Naive thymus-derived CD8-positive, alpha-beta T cell (primary cell): ENCODE data around the gene CYP4B1. TPM values are rescaled to one million over a fixed set of nuclear protein-coding genes. Genes with fewer than 3 reads are reported as not detected.
A peak's percentile ranks its signal among the peaks of the same experiment; 100 is the strongest.
"Not testable (repeated sequence)": the region's sequence is repeated elsewhere in the genome, so short reads cannot be mapped to it uniquely, and the experiment has no call there.

Source experiments
- ATAC-seq, 2 donors: fragments of 150-1000 bp; cut with Tn5 transposase in 1 of 2; sonication (Bioruptor Pico), chemical (Tn5 transposase) in 1 of 2; 1 replicate in 1 of 2; 2 replicates in 1 of 2; pipeline ENCODE4 v1.10.0; 2021; ENCODE audit warnings: mild to moderate bottlenecking in 2 of 2, moderate library complexity in 2 of 2
- POLR2A ChIA-PET: fragments of 350-600 bp; sonication (Branson Sonifier 250); formaldehyde crosslinking; loops from one replicate; lab custom pipeline; 2021; ENCODE audit warnings: antibody characterized with exemption; lab: Charles Lee
- DNase-seq, 10 donors: peaks; one replicate each; pipeline versions ENCODE4 v3.0.0 to v3.0.0-alpha.2; 2020 to 2022
- H3K27ac Mint-ChIP-seq, 10 donors: one replicate each; pipeline ENCODE4 v1.8.0; 2020 to 2022; ENCODE audit warnings: mild to moderate bottlenecking in 10 of 10, mixed read lengths in 10 of 10, moderate library complexity in 4 of 10, inconsistent platforms in 1 of 10
- H3K27me3 Mint-ChIP-seq, 5 donors: one replicate each; pipeline ENCODE4 v1.8.0; 2021 to 2022; ENCODE audit warnings: mixed read lengths in 5 of 5
- H3K36me3 Mint-ChIP-seq, 3 donors: one replicate each; pipeline ENCODE4 v1.8.0; 2020 to 2022; ENCODE audit warnings: mixed read lengths in 3 of 3, mild to moderate bottlenecking in 2 of 3, inconsistent platforms in 1 of 3
- H3K4me1 Mint-ChIP-seq, 4 donors: one replicate each; pipeline ENCODE4 v1.8.0; 2021 to 2022; ENCODE audit warnings: mixed read lengths in 4 of 4
- H3K4me3 Mint-ChIP-seq, 10 donors: one replicate each; pipeline ENCODE4 v1.8.0; 2020 to 2022; ENCODE audit warnings: mild to moderate bottlenecking in 10 of 10, mixed read lengths in 10 of 10, moderate library complexity in 6 of 10, inconsistent platforms in 1 of 10
- H3K9me3 Mint-ChIP-seq, 9 donors: one replicate each; pipeline ENCODE4 v1.8.0; 2020 to 2022; ENCODE audit warnings: mixed read lengths in 9 of 9, mild to moderate bottlenecking in 3 of 9, inconsistent platforms in 1 of 9, moderate library complexity in 1 of 9
- polyA plus RNA-seq, 3 donors: library from polyadenylated mRNA; unstranded; fragments of 300-500 nt; fragmentation: Illumina TruSeq; gene quantifications; one replicate each; pipeline ENCODE4 v1.2.3, GENCODE V29; 2021
- total RNA-seq, 8 experiments: library from RNA in 2 of 8; stranded (reverse) in 2 of 8; gene quantifications; one replicate each; pipeline ENCODE4 v1.2.3 and lab custom pipeline; 2021 to 2026

CYP4B1 gene
- total and polyA plus RNA-seq, 5 experiments from 2014 or later = not detected

DNA sequence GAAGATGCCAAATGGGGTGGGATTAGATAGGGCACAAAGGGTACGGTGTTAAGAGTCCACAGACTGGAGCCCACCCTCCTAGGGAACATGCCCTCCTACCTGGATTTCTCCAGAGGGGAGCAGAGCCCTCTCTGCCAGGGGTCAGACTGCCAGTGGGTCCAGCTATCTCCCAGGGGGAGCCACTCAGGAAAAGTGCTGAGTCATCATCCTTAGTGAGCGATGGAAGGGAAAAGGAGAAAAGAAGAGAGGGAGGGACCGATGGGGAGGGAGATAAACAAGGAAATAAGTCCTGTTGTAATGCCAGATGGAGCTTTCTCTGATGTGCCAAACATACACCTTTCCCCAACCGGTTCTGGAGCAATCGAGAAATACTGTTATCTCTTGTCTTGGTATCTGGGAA lies 30.4 kb upstream of the CYP4B1 start:
- Mint-ChIP-seq H3K27ac (no peak overlapping the region), H3K4me1 (no peaks in the 10 kb centered on the region), H3K9me3 (peaks cover 8 to 55% (median 48%) of the 10 kb centered on the region in 9 donors), H3K4me3 (no peak overlapping the region), H3K27me3 (peaks cover 16 to 46% (median 26%) of the 10 kb centered on the region in 5 donors), H3K36me3 (peaks cover 5 to 34% (median 9%) of the 10 kb centered on the region in 3 donors)
- DNase-seq (no peak), ATAC-seq (no peak)
- POLR2A ChIA-PET = no interaction called here

DNA sequence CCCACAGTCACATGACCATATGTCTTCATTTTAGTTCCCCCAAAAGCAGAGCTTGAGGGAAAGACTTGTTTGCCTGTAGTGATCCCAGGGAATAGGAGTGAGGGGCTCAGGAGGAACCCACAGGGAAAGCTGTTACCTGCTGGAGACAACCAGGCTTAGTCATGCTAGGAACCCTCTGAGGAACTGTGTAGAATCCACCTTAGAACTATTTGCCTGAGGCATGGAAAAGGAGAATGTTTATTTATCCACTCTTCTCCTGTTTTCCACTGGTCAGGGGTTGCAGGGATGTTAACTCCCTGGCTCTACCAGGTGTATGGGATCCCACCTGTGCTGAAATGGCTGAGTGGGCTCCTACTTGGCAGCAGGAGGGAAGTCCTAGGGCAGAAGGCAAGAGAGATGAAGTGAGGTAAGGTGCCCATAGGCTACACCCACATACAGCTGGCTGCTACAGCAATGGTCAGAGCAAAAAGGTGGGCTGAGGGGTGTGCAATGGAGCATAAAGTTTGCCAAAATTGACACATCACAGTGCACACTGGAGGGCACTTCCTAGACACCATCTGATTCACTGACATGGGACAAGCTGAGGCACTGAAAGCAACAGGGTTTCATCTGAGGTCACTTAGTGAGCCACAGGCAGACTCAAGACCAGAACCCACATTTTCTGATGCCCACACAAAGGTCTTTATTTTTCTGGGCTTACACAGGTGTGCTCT lies 29.7 kb upstream of the CYP4B1 start:
- H3K36me3 Mint-ChIP-seq = peaks cover 4 to 35% (median 9%) of the 10 kb centered on the region in 3 donors
- H3K27me3 Mint-ChIP-seq = peaks cover 16 to 40% (median 26%) of the 10 kb centered on the region in 5 donors
- peak overlapping the region in 1 of 10 donors; percentile 29 for H3K4me3 Mint-ChIP-seq
- no peaks in the 10 kb centered on the region for H3K4me1 Mint-ChIP-seq
- POLR2A ChIA-PET = no interaction called here
- no peak for ATAC-seq
- H3K9me3 Mint-ChIP-seq = peaks cover 8 to 59% (median 50%) of the 10 kb centered on the region in 9 donors
- no peak for DNase-seq
- H3K27ac Mint-ChIP-seq = no peak overlapping the region

DNA sequence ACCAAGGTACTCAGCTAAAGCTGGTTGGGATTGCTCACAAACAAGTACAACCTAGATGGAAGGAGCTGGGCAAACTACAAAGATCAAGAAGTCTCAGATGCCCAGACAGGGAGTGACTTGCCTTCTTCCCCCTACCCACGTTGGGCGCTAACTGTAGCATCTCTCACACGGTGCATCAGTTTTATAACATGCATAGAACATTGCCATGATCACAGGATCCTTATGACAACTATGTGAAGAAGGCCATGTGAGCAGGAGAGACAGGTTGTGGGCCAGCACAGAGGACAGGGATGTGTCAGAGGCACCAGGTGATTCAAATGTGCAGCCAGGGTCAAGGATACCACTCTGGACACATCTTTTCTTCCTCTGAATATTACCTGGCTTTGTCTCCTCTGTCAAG lies 28.3 kb upstream of the CYP4B1 start:
- no peak overlapping the region for H3K27ac Mint-ChIP-seq
- peaks cover 14 to 40% (median 24%) of the 10 kb centered on the region in 5 donors for H3K27me3 Mint-ChIP-seq
- H3K4me1 Mint-ChIP-seq = no peaks in the 10 kb centered on the region
- ATAC-seq (no peak), DNase-seq (no peak)
- peaks cover 10 to 65% (median 51%) of the 10 kb centered on the region in 9 donors for H3K9me3 Mint-ChIP-seq
- H3K36me3 Mint-ChIP-seq = peaks cover 4 to 38% (median 9%) of the 10 kb centered on the region in 3 donors
- POLR2A ChIA-PET = no interaction called here
- H3K4me3 Mint-ChIP-seq = no peak overlapping the region

DNA sequence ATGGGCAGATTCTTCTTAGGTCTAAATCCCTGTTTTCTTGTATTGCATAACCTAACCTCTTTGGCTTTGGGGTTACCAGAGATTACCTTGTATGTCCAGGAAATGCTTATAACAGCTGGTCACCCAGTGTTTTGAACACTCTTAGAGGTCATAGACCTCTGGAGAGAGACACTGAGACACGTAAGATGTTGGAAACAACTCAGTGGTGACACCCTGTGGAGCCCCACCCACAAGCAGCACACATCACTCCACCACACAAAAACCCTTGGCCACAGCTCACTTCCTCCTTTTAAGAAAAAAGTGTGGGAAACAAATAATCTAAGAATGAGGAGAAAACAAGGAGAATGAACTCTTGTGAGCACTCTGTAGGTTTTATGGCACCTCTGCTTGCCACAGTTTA lies 26.3 kb upstream of the CYP4B1 start:
- POLR2A ChIA-PET = no interaction called here
- Mint-ChIP-seq H3K4me3 (no peak overlapping the region), H3K4me1 (no peaks in the 10 kb centered on the region), H3K27ac (no peak overlapping the region), H3K27me3 (peaks cover 13 to 32% (median 17%) of the 10 kb centered on the region in 5 donors), H3K9me3 (peaks cover 13 to 69% (median 51%) of the 10 kb centered on the region in 9 donors), H3K36me3 (peaks cover 4 to 38% (median 9%) of the 10 kb centered on the region in 3 donors)
- DNase-seq = no peak
- ATAC-seq = no peak

DNA sequence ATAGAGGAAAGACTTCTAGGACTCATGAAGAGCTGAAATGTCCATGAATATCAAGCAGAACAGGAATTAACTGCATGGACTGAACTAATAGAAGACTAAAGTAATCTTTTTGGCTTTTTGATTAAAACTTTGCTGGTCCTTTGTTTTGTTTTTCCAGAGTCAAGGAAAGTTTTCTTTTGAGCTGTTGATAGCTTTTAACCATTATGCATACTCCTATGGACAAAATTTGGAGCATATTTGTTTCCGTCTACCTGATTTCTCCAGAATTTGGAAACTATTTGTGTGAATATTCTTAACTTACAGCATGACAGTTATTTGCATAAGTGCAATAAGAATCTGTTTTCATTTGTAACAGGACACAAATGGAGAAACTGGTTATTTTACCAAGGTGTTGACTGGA lies 24.5 kb upstream of the CYP4B1 start:
- no peaks in the 10 kb centered on the region for H3K4me1 Mint-ChIP-seq
- DNase-seq = no peak
- ATAC-seq = no peak
- no peak overlapping the region for H3K27ac Mint-ChIP-seq
- H3K9me3 Mint-ChIP-seq = peaks cover 13 to 56% (median 36%) of the 10 kb centered on the region in 9 donors
- peaks cover 4 to 27% (median 7%) of the 10 kb centered on the region in 3 donors for H3K36me3 Mint-ChIP-seq
- POLR2A ChIA-PET = no interaction called here
- peaks cover 0 to 15% (median 4%) of the 10 kb centered on the region in 5 donors for H3K27me3 Mint-ChIP-seq
- H3K4me3 Mint-ChIP-seq = no peak overlapping the region

DNA sequence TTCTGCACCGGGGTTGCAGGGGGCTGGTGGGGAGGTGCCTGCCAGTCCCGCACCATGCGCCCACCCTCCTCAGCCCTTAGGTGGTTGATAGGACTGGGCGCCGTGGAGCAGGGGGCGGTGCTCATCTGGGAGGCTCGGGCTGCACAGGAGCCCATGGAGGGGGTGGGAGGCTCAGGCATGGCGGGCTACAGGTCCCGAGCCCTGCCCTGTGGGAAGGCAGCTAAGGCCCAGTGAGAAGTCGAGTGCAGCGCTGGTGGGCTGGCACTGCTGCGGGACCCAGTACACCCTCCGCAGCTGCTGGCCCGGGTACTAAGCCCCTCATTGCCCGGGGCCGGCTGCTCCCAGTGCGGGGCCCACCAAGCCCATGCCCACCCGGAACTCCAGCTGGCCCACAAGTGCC lies 20.4 kb upstream of the CYP4B1 start:
- Mint-ChIP-seq H3K36me3 (peaks cover 0 to 10% (median 4%) of the 10 kb centered on the region in 3 donors), H3K27me3 (peaks cover 5 to 26% (median 14%) of the 10 kb centered on the region in 5 donors), H3K9me3 (peaks cover 5 to 34% (median 15%) of the 10 kb centered on the region in 9 donors)
- H3K4me1 Mint-ChIP-seq, H3K27ac Mint-ChIP-seq, DNase-seq, POLR2A ChIA-PET, H3K4me3 Mint-ChIP-seq, ATAC-seq: not testable (repeated sequence)

DNA sequence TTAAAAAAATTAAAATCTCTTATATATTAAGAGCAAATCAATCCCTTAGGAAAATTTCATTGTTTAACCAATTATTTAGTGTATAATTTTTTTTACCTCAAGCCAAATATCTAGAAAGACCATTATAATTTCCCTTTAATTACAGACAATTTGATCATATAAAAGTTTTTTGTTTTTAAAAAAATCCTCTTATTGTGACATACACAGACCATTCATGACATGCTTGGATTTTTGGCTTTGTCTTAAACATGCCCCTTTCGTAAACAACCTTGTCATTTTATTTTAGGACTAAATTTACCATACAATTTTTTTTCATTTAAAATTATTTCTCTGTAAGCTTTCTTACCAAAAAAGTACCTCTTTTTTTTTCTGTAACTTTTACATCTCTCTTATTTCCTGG lies 14.2 kb upstream of the CYP4B1 start:
- H3K9me3 Mint-ChIP-seq = peaks cover 0 to 26% (median 12%) of the 10 kb centered on the region in 9 donors
- no peak overlapping the region for H3K27ac Mint-ChIP-seq
- DNase-seq = no peak
- no peak for ATAC-seq
- H3K4me1 Mint-ChIP-seq = peaks cover 0 to 10% (median 6%) of the 10 kb centered on the region in 4 donors
- peaks cover 0 to 7% (median 4%) of the 10 kb centered on the region in 3 donors for H3K36me3 Mint-ChIP-seq
- H3K4me3 Mint-ChIP-seq = no peak overlapping the region
- peaks cover 8 to 54% (median 26%) of the 10 kb centered on the region in 5 donors for H3K27me3 Mint-ChIP-seq
- POLR2A ChIA-PET = no interaction called here

DNA sequence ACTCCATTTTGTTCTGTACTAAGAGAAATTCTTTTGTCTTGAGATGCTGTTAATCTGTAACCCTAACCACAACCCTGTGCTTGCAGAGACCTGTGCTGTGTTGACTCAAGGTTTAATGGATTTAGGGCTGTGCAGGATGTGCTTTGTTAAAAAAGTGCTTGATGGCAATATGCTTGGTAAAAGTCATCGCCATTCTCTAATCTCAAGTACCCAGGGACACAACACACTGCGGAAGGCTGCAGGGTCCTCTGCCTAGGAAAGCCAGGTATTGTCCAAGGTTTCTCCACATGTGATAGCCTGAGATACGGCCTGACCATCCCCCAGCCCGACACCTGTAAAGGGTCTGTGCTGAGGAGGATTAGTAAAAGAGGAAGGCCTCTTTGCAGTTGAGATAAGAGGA lies 10.2 kb upstream of the CYP4B1 start:
- POLR2A ChIA-PET, ATAC-seq, H3K36me3 Mint-ChIP-seq, H3K4me1 Mint-ChIP-seq, H3K27ac Mint-ChIP-seq, H3K4me3 Mint-ChIP-seq, DNase-seq: not testable (repeated sequence)
- Mint-ChIP-seq H3K9me3 (peaks cover 0 to 12% (median 5%) of the 10 kb centered on the region in 9 donors), H3K27me3 (peaks cover 12 to 58% (median 29%) of the 10 kb centered on the region in 5 donors)

DNA sequence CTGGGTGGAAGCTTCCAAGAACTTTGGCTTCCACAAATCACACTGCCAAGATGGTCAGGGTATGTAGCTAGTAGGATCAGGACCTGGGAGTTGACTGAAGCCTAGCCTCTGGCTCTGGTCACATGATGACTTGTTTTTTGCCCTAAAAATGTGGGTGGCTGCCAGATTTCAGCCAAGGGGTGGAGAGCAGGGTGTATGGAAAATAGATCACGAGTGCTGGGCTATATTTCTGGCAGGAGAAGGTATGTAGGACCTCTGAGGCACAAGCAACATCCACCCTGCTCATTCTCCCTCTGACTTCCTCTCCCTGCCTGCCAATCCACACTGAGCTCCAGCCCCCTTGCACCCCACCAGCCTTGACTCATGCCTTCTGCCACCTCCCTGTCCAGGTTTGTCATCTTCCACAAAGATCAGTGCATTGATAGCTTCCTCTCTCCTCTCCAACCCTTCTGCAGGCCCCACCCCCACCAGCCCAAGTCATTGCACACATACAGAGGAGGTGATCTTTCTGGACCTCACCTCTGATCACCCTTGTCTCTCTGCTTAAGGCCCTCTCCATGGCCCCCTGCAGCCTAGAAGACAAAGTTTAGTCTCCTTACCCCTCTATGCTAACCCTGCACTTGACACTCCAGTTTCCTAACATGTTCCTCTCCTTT lies 8.3 kb upstream of the CYP4B1 start:
- Mint-ChIP-seq H3K27ac (no peak overlapping the region), H3K36me3 (peaks cover 0 to 4% (median 0%) of the 10 kb centered on the region in 3 donors), H3K4me1 (no peaks in the 10 kb centered on the region), H3K27me3 (peaks cover 12 to 54% (median 29%) of the 10 kb centered on the region in 5 donors), H3K9me3 (peaks cover 0 to 8% (median 3%) of the 10 kb centered on the region in 9 donors), H3K4me3 (no peak overlapping the region)
- POLR2A ChIA-PET = no interaction called here
- no peak for DNase-seq
- ATAC-seq = no peak

DNA sequence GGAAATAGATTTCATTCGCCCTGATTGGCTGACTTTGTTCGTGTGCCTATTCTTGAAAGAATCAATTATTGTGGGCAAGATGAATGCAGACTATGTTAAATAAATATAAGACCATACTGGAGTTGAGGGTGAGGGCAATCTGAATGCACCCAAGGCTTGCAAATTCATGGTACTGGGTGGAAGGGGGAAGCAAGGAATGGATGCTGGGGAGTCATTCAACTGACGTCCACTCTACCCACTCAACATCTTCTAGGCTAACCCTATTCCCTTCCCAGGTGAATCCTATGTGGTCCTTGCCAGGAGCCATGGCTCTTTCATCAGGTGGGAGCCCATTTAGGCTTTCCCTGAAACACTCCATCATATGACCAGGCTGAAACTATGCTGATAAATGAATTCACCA lies 5.7 kb upstream of the CYP4B1 start:
- H3K27ac Mint-ChIP-seq = no peak overlapping the region
- DNase-seq (no peak), ATAC-seq (no peak)
- POLR2A ChIA-PET = no interaction called here
- H3K27me3 Mint-ChIP-seq = peaks cover 20 to 64% (median 36%) of the 10 kb centered on the region in 5 donors
- H3K4me3 Mint-ChIP-seq = no peak overlapping the region
- peaks cover 0 to 8% (median 3%) of the 10 kb centered on the region in 9 donors for H3K9me3 Mint-ChIP-seq
- H3K4me1 Mint-ChIP-seq = no peaks in the 10 kb centered on the region
- peaks cover 0 to 4% (median 0%) of the 10 kb centered on the region in 3 donors for H3K36me3 Mint-ChIP-seq

DNA sequence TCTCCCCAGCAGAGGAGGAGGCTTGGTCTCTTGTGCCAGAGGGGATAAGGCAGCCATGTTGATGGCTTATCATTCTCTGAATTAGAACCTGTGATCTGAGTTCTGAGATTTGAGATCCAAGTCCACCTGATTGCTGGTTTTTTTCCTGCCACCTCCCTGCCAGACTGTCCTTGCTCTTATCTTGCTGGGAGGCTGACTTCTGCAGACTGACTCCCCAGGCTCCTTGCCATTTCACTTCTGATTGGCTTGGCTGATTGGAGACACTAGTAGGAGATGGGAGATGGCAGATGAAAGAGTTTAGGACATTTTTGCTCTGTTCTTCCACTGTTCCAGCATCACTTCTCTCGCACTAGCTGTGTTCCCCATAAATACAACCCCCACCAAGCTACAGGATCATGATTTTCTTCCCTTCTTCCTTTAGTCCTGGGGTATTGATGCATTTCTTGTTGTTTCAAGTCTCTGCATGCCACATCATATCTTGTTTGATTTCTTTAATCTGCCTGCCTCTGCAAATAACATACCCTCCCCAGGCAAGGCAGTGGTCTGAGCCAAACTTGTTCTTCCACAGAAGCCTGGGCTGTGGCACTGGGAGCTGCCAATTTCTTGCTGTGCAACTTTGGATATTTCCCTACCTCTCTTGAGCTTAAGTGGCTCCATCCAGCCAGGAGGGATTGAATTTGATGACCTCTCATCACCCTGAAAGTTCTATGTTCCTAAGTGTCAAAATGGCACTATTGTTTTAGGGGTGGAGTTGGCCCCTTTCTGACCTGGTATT lies 963 bp upstream of the CYP4B1 start:
- peaks cover 0 to 6% (median 0%) of the 10 kb centered on the region in 9 donors for H3K9me3 Mint-ChIP-seq
- H3K27me3 Mint-ChIP-seq = peaks cover 17 to 31% (median 23%) of the 10 kb centered on the region in 5 donors
- no peaks in the 10 kb centered on the region for H3K36me3 Mint-ChIP-seq
- ATAC-seq (no peak), DNase-seq (no peak)
- H3K27ac Mint-ChIP-seq = no peak overlapping the region
- H3K4me3 Mint-ChIP-seq = no peak overlapping the region
- no peaks in the 10 kb centered on the region for H3K4me1 Mint-ChIP-seq
- POLR2A ChIA-PET = no interaction called here

DNA sequence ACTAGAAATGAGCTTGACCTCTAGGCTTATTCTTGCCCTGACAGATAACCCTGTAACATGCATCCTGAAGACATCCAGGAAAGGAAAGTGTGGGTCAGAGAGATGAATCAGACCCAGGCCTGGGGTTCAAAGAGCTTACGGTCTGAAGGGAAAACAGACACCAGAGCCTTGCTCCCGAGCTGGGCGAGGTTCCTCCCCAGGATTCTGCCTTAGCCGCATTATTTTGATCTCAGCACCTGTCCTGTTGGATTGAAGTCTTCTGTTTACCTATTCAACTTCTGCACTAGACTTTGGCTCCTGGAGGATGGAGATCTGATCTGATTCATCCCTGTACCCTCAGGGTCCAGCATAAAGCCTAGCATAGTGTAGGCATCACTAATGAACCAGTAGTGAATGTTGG lies 1.9 kb downstream of the CYP4B1 start:
- no peak for DNase-seq

More for the DNA sequence above, 1.9 kb downstream of the CYP4B1 start:
- H3K9me3 Mint-ChIP-seq = no peaks in the 10 kb centered on the region
- no peaks in the 10 kb centered on the region for H3K36me3 Mint-ChIP-seq
- POLR2A ChIA-PET = no interaction called here
- peaks cover 17 to 33% (median 26%) of the 10 kb centered on the region in 5 donors for H3K27me3 Mint-ChIP-seq
- no peaks in the 10 kb centered on the region for H3K4me1 Mint-ChIP-seq
- ATAC-seq = no peak
- no peak overlapping the region for H3K4me3 Mint-ChIP-seq
- no peak overlapping the region for H3K27ac Mint-ChIP-seq
